Inflammatory macrophage treated with lipopolysaccharide for 1 hour (primary cell): ENCODE data around the gene SYT2.
A peak's percentile ranks its signal among the peaks of the same experiment; 100 is the strongest.
"Not testable (repeated sequence)": the region's sequence is repeated elsewhere in the genome, so short reads cannot be mapped to it uniquely, and the experiment has no call there.

Experiments
- DNase-seq, 2 donors: peaks; one replicate each; pipeline ENCODE4 v3.0.0-alpha.2; 2020 to 2022

The SYT2 gene

DNA sequence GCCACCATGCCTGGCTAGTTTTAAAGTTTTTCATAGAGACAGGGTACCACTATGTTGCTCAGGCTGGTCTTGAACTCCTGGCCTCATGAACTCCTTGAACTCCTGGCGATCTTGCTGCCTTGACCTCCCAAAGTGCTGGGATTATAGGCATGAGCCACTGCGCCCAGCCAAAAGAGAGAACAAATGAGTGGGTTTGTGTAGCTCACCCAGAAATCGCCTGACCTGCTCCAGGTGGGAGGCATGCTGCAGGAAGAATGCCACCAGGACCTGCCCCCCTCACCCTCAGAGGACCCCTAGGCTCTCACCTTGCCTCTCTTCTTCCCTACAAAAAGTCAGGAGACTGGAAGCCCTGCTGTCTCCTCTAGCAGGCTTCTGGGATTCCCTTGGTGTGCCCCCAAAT lies 88.8 kb downstream of the SYT2 start:
- DNase-seq: no peak

- DNase-seq: not testable (repeated sequence)
Measured at GRCh38 chr1:202620036-202620435, 90.2 kb downstream of the SYT2 start.

GRCh38 chr1:202619505-202619904 lies 90.7 kb downstream of the SYT2 start:
- DNase-seq: no peak

- not testable (repeated sequence) for DNase-seq
Measured at GRCh38 chr1:202619012-202619411, 91.2 kb downstream of the SYT2 start.

GRCh38 chr1:202616355-202616915 lies 93.8 kb downstream of the SYT2 start:
- DNase-seq: peak in 1 of 2 donors; percentile 36

- DNase-seq: peak; percentile 92 to 95
Measured at GRCh38 chr1:202615501-202616354, 94.5 kb downstream of the SYT2 start.

DNA sequence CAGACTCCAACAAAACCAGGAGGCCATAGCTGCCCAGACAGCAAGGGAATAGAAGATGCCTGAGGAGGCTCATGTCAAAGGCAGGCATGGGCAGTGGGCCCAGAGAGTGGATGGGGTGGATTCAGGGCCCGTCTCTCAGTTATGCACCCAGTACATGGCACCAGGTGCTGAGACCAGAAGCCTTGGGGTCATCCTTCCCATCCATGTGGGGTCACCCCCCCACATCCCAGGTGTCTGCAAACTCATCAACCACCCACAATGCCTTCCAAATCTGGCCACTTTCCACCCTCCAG lies 95.1 kb downstream of the SYT2 start:
- not testable (repeated sequence) for DNase-seq

DNA sequence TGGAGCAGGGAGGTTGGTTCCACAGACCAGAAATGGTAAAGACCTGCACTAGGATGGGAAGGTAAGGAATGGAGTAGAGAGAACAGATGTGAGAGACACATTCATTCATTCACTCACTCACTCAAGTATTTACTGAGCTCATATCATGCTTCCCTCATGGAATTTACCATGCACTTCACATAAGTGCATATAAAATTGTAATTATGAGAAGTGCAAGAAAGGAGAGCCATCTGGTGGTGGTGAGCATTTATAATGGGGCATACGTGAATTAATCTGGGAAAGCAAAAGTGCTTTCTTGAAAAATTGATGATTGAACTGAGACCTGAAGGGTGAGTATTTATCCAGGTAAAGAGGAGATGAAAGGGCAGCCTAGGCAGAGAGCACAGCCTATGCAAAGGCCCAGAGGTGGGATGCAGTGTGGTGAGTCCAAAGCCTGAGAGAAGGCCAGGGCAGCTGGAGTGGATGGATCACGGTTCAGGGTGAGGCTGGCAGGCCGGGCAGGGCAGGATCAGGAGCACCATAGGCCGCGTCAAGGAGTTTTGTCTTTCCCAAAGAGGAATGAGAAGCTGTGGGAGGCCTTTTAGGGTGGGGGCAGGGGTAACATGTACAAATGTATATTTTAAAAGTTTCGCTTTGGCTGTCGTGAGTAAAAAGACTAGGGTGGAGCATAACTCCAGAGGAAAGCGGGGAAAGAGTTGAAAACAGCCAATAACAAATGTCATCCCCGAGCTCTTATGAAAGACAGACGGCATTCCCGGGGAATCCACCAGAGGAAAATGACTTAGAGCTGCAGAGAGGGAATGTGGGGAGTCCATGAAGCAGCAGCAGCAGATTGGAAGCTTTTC lies 95.7 kb downstream of the SYT2 start:
- DNase-seq: peak in 1 of 2 donors; percentile 39

DNA sequence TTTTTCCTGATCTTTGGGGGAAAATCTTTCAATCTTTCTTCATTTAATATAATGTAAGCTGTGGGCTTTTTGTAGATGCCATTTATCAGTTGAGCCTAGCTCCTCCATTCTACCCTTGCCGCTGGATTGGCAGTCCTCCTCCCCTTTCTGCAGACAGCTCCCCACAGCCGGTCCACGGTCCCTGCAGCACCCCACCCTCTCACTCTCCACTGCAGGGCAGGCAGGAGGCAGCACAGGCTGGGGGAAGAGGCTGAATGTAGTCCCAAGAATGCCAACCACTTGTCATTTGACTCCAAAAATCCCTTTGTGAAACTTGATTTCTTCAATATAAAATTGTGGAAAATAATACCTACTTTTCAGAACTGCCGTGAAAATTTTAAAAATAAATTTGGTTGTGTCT lies 96.7 kb downstream of the SYT2 start:
- no peak for DNase-seq

GRCh38 chr1:202612036-202612435 lies 98.2 kb downstream of the SYT2 start:
- not testable (repeated sequence) for DNase-seq

DNA sequence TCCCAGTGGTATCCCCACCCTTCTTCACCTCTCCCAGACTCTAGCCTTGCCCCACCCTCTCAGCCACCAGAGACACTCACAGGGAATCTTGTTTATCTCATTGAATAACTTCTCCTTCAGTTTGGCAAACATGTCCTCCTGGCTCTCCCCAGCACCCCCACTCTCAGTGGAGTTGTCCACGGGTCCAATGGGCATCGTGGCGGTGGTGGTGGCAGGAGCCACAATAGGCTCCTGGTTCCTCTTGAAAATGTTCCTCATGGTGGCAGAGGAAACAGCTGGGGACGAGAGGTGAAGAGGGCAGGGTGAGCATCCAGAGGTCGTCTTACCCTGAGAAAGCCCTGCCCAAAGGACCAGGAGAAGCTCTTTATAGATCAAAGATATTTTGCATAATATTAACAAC lies 104.7 kb downstream of the SYT2 start:
- DNase-seq: no peak

DNA sequence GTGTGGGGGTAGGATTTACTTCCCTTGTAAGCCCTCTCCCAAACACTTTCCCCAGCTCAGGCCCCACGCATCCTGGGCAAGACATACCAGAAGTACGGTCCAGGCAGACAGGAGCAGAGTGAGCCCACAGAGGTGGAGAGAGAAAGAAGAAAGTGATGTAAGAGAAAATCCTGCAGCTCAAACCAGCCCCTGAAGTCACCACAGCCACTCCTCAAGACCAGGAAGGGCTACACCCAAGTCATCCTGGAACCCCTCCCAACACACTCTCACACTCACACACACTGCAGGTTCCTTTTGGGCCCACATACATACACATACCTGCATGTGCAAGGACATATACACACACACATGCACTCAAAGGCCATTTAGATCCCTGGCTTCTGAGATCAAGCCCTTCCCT lies 106.8 kb downstream of the SYT2 start:
- DNase-seq: no peak

DNA sequence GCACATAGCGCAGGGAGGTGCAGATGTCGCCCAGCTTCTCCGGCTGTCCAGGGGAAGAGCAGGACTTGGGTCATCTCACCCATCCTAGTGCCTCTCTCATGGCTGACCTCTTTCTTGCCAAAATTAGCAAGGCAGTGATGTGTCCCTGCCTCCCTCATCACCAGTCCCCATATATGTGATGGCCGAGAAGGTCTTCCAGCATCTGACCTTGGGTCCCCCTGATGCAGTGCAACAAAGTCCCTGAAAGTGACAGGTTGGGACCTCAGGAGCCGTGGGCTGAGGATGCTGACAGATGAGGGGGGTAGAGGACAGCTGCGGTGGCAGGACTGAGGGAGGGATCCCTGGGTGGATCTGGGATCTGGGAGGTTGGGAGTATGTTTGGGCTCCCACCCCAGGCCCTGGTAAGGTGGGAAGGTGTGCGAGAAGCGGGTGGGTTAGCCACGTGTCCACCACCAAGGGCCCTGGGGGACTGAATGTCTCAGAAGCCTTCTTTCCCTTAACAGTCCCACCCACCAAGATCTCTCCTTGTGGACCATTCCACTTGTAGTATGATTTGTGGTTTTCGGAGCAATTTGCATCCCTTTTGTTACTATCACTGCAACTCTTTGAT lies 109.7 kb downstream of the SYT2 start:
- DNase-seq: no peak

- DNase-seq: peak; percentile 51 to 52
Measured at GRCh38 chr1:202599669-202600431, 110.4 kb downstream of the SYT2 start.

- no peak for DNase-seq
Measured at GRCh38 chr1:202597090-202597761, 113.0 kb downstream of the SYT2 start.

GRCh38 chr1:202596638-202597037 lies 113.6 kb downstream of the SYT2 start:
- no peak for DNase-seq

GRCh38 chr1:202593845-202594244 lies 116.4 kb downstream of the SYT2 start:
- no peak for DNase-seq

- no peak for DNase-seq
Measured at GRCh38 chr1:202592146-202592545, 118.1 kb downstream of the SYT2 start.

- no peak for DNase-seq
Measured at GRCh38 chr1:202591515-202591914, 118.7 kb downstream of the SYT2 start.

- DNase-seq: no peak
Measured at GRCh38 chr1:202590975-202591411, 119.3 kb downstream of the SYT2 start.

DNA sequence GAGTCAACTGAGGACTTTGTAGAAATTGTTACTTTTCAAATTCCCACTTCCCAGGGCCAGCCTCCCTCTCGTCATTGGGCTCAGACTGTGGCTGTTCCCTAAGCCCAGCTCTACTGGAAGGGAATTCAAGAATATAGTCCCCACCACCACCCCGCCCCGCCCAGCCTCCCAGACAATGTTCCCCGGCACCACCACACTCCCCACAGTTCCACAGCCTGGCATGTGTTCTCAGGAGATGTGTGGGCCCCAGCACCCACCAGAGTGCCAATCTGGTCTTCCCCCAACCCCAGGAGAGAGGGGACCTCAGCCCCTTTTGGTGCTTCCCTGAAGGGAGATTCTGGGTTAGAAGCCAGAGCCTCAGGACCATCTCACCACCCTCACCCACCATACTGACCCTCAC lies 120.1 kb downstream of the SYT2 start:
- no peak for DNase-seq
